GM18505 (cell line): Measurements from ENCODE around the gene NFATC3.
A peak's percentile ranks its signal among the peaks of the same experiment; 100 is the strongest.

ENCODE experiments used
- ATAC-seq: cut with Tn5 transposase; IDR thresholded peaks from one replicate; pipeline ENCODE4 v1.9.1; 2021; ENCODE audit not compliant: unreplicated experiment
- POLR2A ChIP-seq: IDR thresholded peaks from 4 replicates; pipeline ENCODE4 v1.6.1; 2011; ENCODE audit warnings: borderline replicate concordance; ENCODE audit not compliant: insufficient read depth, insufficient read length; ENCODE audit errors: extremely low read depth

NFATC3 gene

DNA sequence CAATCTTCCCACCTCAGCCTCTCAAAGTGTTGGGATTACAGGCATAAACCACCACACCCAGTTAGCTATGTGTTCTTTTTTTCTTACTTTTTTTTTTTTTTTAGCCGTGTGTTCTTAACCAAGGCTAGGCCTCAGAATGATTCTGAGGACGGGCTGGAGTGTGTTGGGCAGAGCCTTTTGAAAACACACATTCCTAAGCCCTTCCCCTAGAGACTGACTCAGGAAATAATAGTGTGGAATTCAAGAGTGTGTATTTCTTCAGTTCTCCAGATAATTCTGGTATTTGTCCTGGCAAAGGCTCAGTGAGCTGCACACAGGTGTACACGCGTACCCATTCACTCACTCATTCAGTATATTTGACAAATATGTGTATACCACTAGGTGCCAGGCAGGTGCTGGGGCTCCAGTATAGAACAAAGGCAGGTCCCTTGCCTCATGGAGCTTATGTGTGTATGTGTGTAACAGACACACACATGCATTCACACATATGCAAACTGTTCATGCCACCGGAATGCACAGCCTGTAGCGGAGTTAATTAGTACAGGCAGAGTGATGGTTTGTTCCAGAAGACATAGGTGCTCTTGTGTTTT, 19.4 kb upstream of the NFATC3 start:
- no peak for ATAC-seq
- TF ChIP-seq POLR2A, result no peak

GRCh38 chr16:68066763-68067162, 18.4 kb upstream of the NFATC3 start:
- no peak for ATAC-seq
- TF ChIP-seq POLR2A, result no peak

DNA sequence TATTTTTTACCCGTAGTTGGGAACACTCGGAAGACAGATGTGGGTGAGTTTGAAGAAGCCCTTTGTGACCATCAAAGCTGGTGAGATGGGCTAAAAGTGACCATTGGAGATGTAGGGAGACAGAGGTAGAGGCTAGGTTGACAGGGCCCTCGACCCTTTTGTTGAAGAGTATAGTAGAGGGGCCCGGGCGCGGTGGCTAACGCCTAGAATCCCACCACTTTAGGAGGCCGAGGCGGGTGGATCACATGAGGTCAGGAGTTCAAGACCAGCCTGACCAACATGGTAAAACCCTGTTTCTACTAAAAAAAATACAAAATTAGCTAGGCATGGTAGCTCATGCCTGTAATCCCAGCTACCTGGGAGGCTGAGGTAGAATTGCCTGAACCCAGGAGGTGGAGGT, 16.2 kb upstream of the NFATC3 start:
- no peak for TF ChIP-seq POLR2A
- no peak for ATAC-seq

DNA sequence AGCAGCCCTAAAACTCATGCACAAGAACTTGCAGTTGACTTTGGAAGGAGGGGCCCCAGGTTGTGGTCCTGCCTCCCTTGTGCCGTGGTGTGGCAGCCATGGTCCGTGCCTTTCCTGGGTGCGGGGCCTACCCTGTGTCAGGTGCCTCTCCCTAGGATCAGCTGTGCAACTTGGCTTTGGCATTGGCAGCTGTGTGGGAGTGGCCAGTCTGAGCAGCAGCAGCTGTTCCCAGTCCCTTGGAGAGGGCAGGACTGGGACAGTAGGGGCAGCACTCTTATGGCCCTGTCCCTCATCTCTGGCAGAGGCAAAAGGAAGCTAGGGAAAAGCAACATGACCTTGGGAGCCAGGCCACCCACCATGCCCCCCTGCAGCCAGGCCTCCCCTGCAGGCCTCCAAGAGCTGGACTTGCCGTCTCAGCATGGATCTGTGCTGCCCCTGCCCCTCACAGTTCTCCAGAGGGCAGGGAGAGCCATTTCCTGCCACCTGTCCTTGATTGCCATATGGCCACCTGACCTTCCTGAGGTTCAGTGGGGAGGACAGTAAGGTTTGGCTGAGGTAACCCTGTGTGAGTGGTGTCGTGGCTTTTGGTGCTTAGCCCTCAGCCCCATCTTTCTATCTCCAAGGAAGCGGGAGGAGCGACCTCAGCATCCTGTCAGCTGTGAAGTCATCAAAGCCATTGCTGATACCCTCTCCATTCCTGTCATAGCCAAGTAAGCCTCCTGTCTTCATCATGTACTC, 15.5 kb upstream of the NFATC3 start:
- no peak for ATAC-seq
- TF ChIP-seq POLR2A, result no peak

- ATAC-seq, result no peak
Observed at GRCh38 chr16:68070249-68070730, 14.9 kb upstream of the NFATC3 start.

GRCh38 chr16:68070806-68071517, 14.2 kb upstream of the NFATC3 start:
- no peak for TF ChIP-seq POLR2A
- ATAC-seq, result no peak

More at GRCh38 chr16:68070249-68070730, 14.9 kb upstream of the NFATC3 start:
- no peak for TF ChIP-seq POLR2A

DNA sequence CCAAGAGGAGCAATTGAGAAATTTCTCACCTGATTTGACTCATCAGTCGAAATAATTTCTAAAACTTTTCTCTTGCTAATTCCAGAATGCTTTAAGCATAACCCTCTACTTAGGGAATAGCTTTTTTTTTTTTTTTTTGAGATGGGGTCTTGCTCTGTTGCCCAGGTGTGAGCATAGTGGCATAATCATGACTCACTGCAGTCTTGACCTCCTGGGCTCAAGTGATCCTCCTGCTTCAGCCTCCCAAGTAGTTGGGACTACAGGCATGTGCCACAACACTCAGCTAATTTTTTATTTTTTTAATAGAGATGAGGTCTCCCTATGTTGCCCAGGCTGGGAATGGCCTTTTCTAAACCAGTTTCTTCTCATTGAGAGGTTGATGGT, 13.7 kb upstream of the NFATC3 start:
- ATAC-seq, result no peak
- TF ChIP-seq POLR2A, result no peak

DNA sequence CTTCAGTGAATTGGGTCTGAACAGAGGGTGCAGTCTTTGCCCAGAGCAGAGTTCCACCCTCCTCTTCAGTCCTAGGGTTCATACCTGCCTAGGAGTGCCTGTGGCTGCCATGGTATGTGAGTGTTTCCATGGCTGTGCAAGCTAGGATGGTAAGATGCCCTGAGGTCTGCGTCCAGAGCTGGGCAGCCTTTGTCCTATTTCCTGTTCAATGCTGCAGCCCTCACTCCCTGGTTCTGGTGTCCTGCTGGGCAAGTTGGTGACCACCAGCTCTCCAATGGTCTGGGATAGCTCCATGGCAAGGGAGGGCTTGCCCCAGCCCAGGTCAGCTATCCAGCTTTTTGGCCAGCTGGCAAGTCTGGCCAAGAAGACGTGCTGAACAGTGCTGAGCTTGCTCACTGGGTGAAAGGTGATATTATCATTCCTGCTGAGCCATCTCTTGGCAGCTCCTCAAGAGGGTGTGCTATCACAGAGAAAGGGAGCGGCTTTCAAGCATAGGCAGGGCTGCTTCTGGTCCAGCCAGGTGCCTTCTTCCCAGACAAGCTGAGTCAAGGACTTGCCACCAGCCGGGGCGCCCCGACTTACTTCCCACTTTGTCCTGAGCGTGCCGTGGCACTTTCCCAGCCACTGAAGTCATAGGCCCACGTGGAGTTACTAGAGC, 13.0 kb upstream of the NFATC3 start:
- ATAC-seq, result no peak
- TF ChIP-seq POLR2A, result no peak

- ATAC-seq, result peak; percentile 3
- no peak for TF ChIP-seq POLR2A
Observed at GRCh38 chr16:68073902-68074760, 11.0 kb upstream of the NFATC3 start.

DNA sequence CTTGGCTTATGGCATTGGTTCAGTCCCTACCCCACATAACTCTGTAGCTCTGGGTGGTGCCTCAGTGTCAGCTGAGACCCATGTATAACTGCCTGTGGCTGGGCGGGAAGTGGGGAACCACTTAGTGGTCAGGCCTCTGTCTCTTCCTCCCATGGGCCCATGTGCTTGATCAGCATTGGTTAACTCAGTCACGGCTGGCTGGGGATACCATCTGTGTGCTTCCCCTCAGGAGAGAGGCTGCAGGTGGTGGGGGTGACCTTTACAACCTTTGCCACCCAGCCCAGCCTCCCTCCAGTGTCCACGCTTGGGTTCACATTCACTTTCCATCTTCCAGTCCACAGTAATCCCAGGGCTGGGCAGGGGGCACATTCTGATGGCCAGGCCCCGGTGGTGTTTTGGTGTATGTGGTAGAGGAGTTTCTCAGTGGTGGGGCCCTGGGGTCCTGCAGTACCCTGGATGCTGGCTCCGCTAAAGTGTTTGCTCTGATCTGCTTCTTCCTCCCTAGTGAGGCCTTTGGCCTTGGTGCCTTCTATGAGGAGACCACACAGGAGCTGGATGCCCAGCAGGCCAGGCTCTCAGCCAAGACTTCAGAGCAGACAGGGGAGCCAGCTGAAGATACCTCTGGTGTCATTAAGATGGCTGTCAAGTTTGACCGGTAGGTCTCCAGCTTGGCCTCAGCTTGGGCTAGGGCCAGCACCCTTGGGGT, 10.2 kb upstream of the NFATC3 start:
- TF ChIP-seq POLR2A, result no peak
- peak; percentile 76 for ATAC-seq

DNA sequence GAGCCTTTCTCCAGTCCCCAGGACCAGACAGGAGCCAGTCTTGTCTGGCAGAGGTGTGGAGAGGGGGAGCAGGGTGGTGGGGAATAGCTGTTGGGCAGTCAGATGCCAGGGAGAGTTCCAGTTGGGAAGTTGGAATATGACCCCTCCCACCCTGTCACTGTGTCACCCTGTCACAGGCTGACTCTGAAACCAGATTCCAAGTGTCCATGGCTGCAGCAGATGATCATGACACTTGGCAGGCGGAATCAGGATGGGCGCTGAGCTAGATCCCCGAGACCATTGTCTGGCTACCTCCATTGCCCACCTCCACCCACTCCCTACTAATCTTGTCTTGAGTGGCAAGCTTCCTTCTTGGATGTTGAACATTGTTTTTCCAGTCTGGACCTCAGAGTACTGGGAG, 9.2 kb upstream of the NFATC3 start:
- no peak for ATAC-seq

DNA sequence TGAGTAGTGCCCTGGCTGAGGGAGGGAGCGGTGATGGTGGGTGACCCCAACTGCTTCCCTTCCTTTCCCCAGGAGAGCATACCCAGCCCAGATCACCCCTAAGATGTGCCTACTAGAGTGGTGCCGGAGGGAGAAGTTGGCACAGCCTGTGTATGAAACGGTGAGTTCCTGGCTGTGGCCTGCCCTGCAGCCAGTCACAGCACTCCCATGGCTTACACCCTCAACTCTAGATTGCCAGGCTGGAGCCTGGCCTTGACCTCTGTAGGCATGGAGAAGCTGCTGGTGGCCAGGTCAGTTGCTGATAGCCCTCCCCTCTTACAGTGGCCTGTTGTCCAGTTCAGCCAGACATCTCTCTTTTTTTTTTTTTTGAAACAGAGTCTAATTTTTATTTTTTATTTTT, 8.6 kb upstream of the NFATC3 start:
- no peak for TF ChIP-seq POLR2A
- no peak for ATAC-seq

More for the DNA sequence above, 9.2 kb upstream of the NFATC3 start:
- no peak for TF ChIP-seq POLR2A
